Choroid plexus epithelial cell (primary cell): ENCODE measurements around the gene AMT.

Source experiments
- DNase-seq: peaks from one replicate; pipeline ENCODE4 v3.0.0-alpha.2; 2010; ENCODE audit warnings: low read depth
- H3K4me3 ChIP-seq: 2 replicates; pipeline ENCODE4 v1.5.1; 2011; ENCODE audit warnings: low read depth, mild to moderate bottlenecking, control low read depth, low read length, moderate library complexity
- CTCF ChIP-seq: conservative IDR thresholded peaks from 2 replicates; pipeline ENCODE4 v1.5.1; 2011; ENCODE audit warnings: low read depth, mild to moderate bottlenecking, control low read depth, inconsistent platforms, low read length, moderate library complexity

Gene AMT

GRCh38 chr3:49422379-49423248 is at the start of gene AMT:
Gene AMT (minus strand): TSS chr3:49422473. CDS start chr3:49422450, 23 bp downstream.
- peak; percentile 47 for DNase-seq
- peak within 1 kb of the TSS; percentile 37 for H3K4me3 ChIP-seq
- TF ChIP-seq CTCF: peak; percentile 5

DNA sequence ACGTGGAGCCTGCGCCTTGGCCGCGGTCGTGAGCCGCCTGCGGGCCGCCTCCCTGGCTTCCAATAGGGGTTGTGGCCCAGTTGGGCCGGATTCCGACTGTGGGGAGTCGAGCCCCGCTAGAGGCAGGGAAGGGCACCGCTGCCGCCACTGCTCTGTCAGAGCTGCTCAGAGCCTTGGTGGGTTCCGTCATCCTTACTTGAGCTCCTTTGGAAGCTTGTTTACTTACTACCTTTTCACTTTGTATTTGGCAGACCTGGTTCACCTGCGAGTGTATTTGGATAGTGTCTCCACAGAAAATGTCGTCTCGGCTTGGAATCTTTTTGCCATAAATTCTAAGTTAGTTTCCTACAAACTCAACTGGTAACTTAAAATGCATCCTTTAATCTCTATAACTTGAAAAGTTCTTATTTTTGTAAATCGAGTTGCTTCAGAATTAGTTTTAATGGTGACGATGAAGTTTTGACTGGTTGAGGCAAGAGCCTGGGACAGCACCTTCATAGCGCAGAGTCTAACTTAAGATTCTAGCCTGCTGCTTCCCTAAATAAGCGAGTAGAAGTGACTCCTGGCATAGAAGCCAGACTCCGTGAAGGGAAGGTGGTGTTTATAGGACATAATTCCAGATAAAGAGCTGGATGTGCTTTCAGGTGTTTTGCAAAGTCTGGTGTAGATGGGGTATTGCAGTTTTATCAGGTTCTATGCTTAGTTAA is 48.6 kb upstream of the AMT start:
- peak; percentile 33 for DNase-seq
- peak overlapping the region; percentile 79 for H3K4me3 ChIP-seq
- no peak for TF ChIP-seq CTCF

- H3K4me3 ChIP-seq: peak within 1 kb of the TSS; percentile 79
- TF ChIP-seq CTCF: no peak
- peak; percentile 97 for DNase-seq
Measured at GRCh38 chr3:49469936-49470713, 47.9 kb upstream of the AMT start, which contains the start of gene DAG1. Gene DAG1 (plus strand): TSS chr3:49470267. CDS start chr3:49510535, 40,268 bp downstream.

DNA sequence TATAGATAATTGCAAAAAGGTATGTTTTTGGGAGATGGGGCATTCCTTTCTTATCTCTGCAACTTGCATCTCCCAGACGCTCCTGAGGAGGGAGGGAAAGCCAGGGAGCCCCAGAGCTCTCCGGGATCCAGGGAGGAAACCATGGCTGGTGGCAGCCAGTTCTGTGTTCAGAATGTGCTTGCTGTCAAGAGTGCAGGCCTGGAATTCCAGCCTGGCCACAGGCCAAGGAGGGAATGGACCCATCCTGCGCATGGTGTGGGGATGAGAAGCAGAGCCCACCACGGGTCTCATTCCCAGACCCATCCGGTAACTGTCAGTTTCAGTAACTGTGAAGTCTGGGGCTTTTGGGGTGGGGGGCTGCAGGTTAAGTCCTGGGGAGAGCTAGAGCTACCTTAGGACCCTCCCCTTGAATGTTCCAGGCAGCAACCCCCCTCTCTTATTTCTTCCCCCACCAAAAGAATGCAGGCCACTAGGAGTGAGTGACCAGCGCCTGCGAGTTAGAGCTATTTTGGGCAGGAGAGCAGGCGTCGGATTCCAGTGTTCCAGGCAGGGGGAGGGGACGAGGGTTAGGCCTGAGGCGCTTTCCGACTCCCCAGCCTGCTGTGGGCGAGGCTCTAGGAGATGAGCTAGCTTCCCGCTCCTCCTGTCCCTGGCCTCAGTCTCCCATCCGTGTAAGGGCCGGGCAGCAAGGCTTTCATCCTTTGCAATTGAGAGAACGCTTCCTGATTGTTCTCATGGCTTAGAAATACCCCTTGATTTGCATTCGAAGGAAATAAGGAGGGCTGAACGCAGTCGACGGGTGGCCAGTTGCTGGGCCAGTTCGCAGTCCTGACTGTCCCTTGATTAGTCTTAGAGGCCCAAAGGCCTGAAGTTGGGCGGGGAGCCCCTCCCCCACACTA is 47.0 kb upstream of the AMT start:
- peak; percentile 72 for DNase-seq
- no peak for TF ChIP-seq CTCF

DNA sequence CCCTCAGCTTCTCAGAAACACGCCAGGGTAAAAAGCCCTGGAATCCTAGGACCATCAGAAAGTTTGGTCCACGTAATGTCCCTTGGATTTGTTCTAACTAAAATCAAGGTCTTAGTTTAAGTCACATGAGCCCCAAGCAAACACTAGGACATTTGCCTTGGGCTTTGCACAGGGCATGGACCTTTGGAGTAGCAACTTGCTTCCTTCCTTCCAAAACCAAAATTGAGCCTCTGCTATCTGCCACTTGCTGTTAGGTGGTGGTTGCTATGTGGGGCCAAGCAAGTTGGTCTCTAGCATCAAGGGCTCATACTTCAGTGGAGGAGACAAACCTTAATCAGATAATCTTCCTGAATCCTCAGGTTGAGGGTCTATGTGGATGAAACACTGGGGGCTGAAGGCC is 43.8 kb upstream of the AMT start:
- DNase-seq: no peak
- H3K4me3 ChIP-seq: no peak overlapping the region
- no peak for TF ChIP-seq CTCF

More for the DNA sequence above, 47.0 kb upstream of the AMT start:
- peak overlapping the region; percentile 64 for H3K4me3 ChIP-seq
